HG02870 (cell line): Measurements from ENCODE around the gene SNX8.
"Not testable (repeated sequence)": the region's sequence is repeated elsewhere in the genome, so short reads cannot be mapped to it uniquely, and the experiment has no call there.

Experiments
- ATAC-seq: cut with Tn5 transposase; IDR thresholded peaks from one replicate; pipeline ENCODE4 v1.9.1; 2021; ENCODE audit warnings: mild to moderate bottlenecking, moderate library complexity; ENCODE audit not compliant: unreplicated experiment

Gene SNX8, protein sequence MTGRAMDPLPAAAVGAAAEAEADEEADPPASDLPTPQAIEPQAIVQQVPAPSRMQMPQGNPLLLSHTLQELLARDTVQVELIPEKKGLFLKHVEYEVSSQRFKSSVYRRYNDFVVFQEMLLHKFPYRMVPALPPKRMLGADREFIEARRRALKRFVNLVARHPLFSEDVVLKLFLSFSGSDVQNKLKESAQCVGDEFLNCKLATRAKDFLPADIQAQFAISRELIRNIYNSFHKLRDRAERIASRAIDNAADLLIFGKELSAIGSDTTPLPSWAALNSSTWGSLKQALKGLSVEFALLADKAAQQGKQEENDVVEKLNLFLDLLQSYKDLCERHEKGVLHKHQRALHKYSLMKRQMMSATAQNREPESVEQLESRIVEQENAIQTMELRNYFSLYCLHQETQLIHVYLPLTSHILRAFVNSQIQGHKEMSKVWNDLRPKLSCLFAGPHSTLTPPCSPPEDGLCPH

DNA sequence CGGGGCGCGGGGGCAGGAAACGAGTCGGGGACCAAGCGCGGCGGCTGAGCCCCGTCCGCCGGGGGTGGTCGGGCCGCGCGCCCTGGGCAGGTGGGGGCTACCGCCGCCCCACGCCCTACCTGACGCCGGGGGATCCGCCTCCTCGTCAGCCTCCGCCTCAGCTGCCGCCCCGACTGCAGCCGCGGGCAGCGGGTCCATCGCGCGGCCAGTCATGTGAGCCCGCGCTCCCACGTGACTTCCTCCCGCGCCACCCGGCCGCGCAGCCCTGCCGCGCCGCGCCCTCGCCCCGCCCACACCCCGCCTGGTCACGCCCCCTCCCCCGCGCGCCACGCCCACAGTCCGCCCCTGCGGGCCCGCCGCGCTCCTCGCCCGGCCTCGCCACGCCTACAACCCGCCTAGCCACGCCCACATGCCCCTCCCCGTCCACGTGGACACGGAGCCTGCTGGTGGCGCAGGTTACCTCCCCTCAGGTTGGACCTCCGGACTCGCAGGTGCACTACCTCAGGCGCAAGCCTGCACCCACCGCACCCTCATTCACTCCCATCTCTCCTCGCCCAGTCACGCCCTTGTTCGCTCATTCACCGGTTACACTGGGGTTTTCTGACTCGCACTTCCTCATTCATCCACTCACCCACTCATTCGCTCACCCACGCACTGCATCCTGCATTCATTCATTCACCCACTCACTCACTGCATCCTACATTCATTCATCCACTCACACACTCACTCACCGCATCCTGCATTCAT, at the start of gene SNX8:
Gene SNX8, minus strand, starts transcription at position 233 of the 747 bp plus-strand sequence. Its CDS starts 20 bp downstream, at position 213.
- peak; percentile 59 for ATAC-seq

- ATAC-seq, result no peak
Observed at GRCh38 chr7:2362385-2363088, 48.3 kb upstream of the SNX8 start.

DNA sequence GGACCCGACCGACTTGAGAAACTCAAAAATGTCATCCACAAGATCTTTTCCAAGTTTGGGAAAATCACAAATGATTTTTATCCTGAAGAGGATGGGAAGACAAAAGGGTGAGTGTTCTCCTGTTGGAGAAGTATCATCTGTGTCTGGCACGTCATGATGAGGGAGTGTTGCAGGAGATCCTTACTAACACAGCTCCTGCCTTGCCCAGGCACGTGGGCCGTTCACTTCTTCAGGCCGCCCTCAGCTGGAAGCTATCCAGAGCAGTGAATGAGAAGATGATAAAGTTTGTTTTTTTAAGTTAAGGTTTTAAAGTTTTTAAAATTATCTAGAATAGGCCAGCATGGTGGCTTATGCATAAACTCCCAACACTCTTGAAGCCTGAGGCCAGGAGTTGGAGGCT, 46.6 kb upstream of the SNX8 start:
- no peak for ATAC-seq

- ATAC-seq, result no peak
Observed at GRCh38 chr7:2359610-2360009, 45.4 kb upstream of the SNX8 start.

GRCh38 chr7:2358968-2359527, 44.8 kb upstream of the SNX8 start:
- ATAC-seq, result no peak

DNA sequence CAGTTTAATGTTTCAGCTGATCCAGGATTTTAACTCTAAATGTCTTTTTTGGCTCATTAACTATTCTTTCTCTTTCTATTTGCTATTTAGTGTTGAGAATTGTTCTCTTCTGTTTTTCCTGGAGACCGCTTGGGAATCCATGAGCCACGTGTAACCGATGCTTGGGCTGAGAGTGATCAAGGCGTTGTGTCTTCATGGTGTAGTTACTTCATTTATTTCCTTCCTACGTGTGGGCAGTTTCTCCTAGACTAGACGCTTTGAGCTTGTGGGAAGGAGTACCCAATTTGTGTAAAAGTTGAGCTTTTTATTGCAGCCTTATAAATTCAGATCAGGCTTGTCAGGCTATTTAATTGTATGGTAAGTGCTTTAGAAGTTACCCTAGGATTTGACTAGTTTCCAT, 43.3 kb upstream of the SNX8 start:
- ATAC-seq, result no peak

DNA sequence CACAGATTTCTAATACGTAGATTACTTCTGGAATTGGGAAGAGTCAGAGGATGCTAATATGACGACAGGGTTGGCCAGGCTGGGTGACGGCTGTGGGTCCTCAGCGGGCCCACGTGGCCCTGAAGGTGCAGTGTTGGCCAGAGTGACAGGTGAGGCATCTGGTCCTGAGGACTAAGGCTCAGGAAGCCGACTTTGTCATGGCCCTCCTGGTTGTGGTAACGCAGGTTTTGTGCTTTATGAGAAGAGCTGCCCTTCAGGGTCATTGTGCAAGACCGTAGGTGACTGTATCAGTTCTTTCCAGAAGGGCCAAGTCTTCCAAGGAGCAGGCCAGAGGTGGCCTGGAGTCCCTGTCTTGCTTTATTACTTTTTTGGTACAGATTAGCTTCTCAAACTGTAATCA, 42.9 kb upstream of the SNX8 start:
- no peak for ATAC-seq

DNA sequence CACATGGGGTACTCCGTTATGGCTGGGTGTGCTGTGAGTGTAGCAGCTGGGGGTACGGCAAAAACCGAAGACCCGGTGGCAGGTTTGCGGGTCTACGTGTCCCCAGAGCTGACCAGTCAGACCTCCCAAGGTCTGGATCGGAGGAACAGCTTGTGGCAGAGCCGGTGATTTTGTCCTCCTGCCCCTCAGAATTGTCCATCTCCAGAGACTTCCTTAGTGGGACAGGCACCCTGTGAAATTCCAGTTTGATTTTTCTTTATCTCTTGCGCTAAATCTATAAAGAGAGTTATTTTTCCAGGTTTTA, 41.4 kb upstream of the SNX8 start:
- no peak for ATAC-seq

DNA sequence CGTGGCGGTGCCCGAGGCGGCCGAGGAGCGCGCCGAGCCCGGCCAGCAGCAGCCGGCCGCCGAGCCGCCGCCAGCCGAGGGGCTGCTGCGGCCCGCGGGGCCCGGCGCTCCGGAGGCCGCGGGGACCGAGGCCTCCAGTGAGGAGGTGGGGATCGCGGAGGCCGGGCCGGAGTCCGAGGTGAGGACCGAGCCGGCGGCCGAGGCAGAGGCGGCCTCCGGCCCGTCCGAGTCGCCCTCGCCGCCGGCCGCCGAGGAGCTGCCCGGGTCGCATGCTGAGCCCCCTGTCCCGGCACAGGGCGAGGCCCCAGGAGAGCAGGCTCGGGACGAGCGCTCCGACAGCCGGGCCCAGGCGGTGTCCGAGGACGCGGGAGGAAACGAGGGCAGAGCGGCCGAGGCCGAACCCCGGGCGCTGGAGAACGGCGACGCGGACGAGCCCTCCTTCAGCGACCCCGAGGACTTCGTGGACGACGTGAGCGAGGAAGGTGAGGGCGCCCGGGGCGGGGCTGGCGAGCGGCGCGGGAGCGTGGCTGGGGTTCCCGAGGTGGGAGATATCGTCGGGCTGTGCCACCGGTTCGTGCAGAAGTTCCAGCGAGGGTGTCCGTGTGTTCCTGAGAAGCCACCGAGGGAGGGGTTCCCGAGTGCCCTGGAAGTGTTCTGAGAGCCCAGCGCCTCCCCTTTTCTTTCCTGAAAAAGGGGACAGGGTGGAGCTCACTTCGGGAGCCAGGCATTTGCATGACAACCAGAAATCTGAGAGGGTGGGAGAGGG, 40.9 kb upstream of the SNX8 start:
- peak; percentile 10 for ATAC-seq

DNA sequence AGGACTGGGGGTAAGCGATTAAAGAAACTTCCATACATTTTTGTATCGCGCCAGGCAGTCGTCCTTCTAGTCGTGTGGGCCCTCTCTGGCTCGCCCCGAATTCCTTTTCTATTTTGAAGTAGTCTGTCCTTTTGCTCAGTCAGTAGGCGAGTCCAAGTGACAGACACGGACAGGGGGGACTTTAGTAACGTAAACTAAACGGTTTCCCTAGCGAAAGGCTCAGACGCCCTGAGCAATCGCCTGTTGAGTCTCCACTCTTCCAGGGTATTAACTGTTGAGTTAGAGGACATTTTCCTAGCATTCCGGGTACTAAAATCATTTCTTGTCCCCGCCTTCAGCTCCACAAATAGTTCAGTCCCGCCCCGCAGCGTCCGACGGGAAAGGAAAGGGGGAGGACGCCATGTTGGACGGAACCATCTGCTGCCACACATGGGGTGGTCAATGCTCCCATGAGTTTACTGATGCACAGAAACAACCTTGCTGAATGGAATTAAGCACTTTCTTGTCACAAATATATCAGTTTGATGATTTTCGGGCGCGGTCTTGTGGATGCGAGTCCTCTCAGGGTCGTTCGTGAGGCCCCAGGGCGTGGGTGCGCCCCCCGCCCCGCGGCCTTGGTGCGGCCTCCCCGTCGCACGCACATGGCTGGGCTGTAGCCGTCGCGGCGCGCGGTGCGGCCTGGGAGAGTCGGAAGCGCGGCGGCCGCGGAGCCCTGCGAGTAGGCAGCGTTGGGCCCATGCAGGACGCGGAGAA, 40.1 kb upstream of the SNX8 start, which contains the start of gene EIF3B:
Gene EIF3B, plus strand, starts transcription at position 642 of the 753 bp plus-strand sequence. Its CDS starts 95 bp downstream, at position 737.
- ATAC-seq, result peak; percentile 65

- peak; percentile 47 for ATAC-seq
Observed at GRCh38 chr7:2353936-2354185, 39.6 kb upstream of the SNX8 start.

GRCh38 chr7:2353113-2353935, 39.1 kb upstream of the SNX8 start:
- ATAC-seq, result no peak

GRCh38 chr7:2350861-2351260, 36.6 kb upstream of the SNX8 start:
- ATAC-seq, result no peak

- ATAC-seq, result no peak
Observed at GRCh38 chr7:2350055-2350454, 35.8 kb upstream of the SNX8 start.

GRCh38 chr7:2347351-2348063, 33.3 kb upstream of the SNX8 start:
- not testable (repeated sequence) for ATAC-seq

- no peak for ATAC-seq
Observed at GRCh38 chr7:2336626-2337299, 22.5 kb upstream of the SNX8 start.

DNA sequence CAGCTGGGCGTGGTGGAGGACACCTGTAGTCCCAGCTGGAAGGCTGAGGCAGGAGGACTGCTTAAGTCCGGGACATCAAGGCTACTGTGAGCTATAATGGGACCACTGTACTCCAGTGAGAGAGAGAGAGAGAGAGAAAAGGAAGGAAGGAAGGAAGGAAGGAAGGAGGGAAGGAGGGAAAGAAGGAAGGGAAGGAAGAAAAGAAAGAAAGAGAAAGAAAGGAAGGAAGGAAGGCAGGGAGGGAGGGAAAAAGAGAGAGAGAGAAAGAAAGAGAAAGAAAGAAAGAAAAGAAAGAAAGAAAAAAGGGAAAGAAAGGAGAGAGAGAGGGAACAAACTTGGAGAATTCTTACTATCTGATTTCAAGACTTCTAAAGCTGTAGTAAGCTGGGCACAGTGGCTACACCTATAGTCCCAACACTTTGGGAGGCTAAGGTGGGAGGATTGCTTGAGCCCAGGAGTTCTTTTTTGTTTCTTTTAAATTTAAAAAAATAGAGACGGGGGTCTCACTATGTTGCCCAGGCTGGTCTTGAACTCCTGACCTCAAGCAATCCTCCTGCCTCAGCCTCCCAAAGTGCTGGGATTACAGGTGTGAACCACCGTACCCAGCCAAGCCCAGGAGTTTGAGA, 18.5 kb upstream of the SNX8 start:
- not testable (repeated sequence) for ATAC-seq
